Ovary (tissue), 3 donors: ENCODE data around the gene GRK5.

ENCODE experiments used
- POLR2A ChIP-seq: fragments of 450-650 bp; IDR thresholded peaks from one replicate; pipeline ENCODE4 v1.6.1; 2017; ENCODE audit warnings: antibody characterized with exemption, mild to moderate bottlenecking, moderate library complexity
- TF ChIP-seq, protein P1 (sequence below), 3 donors: fragments of 450-650 bp in 2 of 3; fragments of 200-600 bp in 1 of 3; IDR thresholded peaks; one replicate each; pipeline versions ENCODE4 v1.5.1 to v1.8.0; 2016 to 2022; ENCODE audit warnings: antibody characterized with exemption in 3 of 3, mild to moderate bottlenecking in 1 of 3
- donor health status: DM: no; HTN: no; CAD: no.

DNA sequence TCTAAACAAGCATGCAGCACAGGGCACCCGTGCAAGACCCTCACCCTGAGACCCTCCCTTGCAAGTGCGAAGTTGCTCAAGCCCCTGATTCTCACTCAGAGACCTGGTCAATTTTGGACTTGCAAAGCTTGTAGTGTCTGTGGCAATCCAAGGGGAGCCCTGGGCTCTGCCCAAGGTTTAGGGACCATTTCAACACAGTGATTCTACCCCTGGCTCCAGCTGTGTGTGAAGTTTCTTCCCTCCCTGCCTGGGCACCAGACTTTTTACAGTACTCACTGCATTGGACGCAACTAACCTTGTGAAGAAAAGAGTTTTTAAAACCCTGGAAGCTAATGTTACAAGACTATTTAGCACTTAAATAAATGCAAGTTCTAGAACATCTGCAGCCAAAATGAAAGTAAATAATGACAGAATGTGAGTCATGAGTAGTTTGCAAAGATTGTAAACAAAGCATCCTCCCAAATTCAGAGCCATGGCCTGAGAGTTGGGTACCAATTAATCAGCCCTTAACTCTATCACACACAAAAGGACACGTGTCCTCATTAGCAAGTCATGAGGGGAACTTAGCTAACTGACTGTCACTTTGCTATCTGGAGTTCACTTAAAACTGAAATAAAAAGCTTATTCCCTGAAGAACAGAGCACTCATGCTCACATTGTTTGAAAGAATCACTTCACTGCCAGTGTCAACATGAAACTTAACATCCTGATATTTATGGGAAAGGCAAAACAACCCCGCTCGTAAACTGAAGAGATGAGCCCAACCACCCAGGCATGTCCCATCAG lies 287.1 kb downstream of the GRK5 start:
- TF ChIP-seq, protein P1, sequence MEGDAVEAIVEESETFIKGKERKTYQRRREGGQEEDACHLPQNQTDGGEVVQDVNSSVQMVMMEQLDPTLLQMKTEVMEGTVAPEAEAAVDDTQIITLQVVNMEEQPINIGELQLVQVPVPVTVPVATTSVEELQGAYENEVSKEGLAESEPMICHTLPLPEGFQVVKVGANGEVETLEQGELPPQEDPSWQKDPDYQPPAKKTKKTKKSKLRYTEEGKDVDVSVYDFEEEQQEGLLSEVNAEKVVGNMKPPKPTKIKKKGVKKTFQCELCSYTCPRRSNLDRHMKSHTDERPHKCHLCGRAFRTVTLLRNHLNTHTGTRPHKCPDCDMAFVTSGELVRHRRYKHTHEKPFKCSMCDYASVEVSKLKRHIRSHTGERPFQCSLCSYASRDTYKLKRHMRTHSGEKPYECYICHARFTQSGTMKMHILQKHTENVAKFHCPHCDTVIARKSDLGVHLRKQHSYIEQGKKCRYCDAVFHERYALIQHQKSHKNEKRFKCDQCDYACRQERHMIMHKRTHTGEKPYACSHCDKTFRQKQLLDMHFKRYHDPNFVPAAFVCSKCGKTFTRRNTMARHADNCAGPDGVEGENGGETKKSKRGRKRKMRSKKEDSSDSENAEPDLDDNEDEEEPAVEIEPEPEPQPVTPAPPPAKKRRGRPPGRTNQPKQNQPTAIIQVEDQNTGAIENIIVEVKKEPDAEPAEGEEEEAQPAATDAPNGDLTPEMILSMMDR (IDR thresholded peaks at IDR 0.05), result no peak
- no peak for TF ChIP-seq POLR2A
